Measurements from ENCODE around the gene FAM120C. TPM values are rescaled to one million over a fixed set of nuclear protein-coding genes. Genes with fewer than 3 reads are reported as not detected.
A peak's percentile ranks its signal among the peaks of the same experiment; 100 is the strongest.

FAM120C gene
- total RNA-seq, 1 donor from 2014 or later, result 11.8 TPM

- Mint-ChIP-seq H3K4me3 (peak overlapping the region; percentile 92), H3K27ac (peak overlapping the region; percentile 95), H3K9me3 (no peaks in the 10 kb centered on the region), H3K27me3 (ENCODE audit: insufficient read depth) (no peaks in the 10 kb centered on the region), H3K36me3 (ENCODE audit: low read depth) (peaks cover 11% of the 10 kb centered on the region), H3K4me1 (ENCODE audit: low read depth) (peaks cover 18% of the 10 kb centered on the region)
- no peak for DNase-seq (ENCODE audit: low spot score)
- intact Hi-C loops (cut with micrococcal nuclease), result loop anchor here (1.0 to 10.0 kb wide), 12 partner anchors 138 to 1117 kb away; partner anchors contain the start of genes APEX2, FAM120C, GNL3L and RIBC1
These were observed 138.1 kb downstream of the FAM120C start for GRCh38 chrX:54044877-54045338.

- H3K36me3 Mint-ChIP-seq (ENCODE audit: low read depth), result peaks cover 11% of the 10 kb centered on the region
- DNase-seq (ENCODE audit: low spot score), result peak; percentile 91
- H3K4me1 Mint-ChIP-seq (ENCODE audit: low read depth), result peaks cover 18% of the 10 kb centered on the region
- peak within 1 kb of the TSS; percentile 98 for H3K27ac Mint-ChIP-seq
- no peaks in the 10 kb centered on the region for H3K9me3 Mint-ChIP-seq
- H3K27me3 Mint-ChIP-seq (ENCODE audit: insufficient read depth), result no peaks in the 10 kb centered on the region
- peak within 1 kb of the TSS; percentile 92 for H3K4me3 Mint-ChIP-seq
- intact Hi-C loops (cut with micrococcal nuclease), result loop anchor here (1.0 to 10.0 kb wide), 12 partner anchors 139 to 1118 kb away; partner anchors contain the start of genes APEX2, FAM120C, GNL3L and RIBC1
These were observed 138.8 kb downstream of the FAM120C start, which contains the start of gene PHF8 for GRCh38 chrX:54044126-54044876. Gene PHF8 (minus strand): TSS chrX:54044473. CDS start chrX:54042728, 1,745 bp downstream.

- Mint-ChIP-seq H3K27me3 (ENCODE audit: insufficient read depth) (no peaks in the 10 kb centered on the region), H3K4me3 (peak overlapping the region; percentile 92), H3K4me1 (ENCODE audit: low read depth) (peaks cover 18% of the 10 kb centered on the region), H3K36me3 (ENCODE audit: low read depth) (peaks cover 11% of the 10 kb centered on the region), H3K27ac (peak overlapping the region; percentile 98), H3K9me3 (no peaks in the 10 kb centered on the region)
- DNase-seq (ENCODE audit: low spot score), result peak; percentile 22
- intact Hi-C loops (cut with micrococcal nuclease), result loop anchor here (1.0 to 10.0 kb wide), 12 partner anchors 140 to 1119 kb away; partner anchors contain the start of genes APEX2, FAM120C, GNL3L and RIBC1
These were observed 139.4 kb downstream of the FAM120C start for GRCh38 chrX:54043541-54044125.

GRCh38 chrX:54043056-54043455, 140.0 kb downstream of the FAM120C start:
- no peaks in the 10 kb centered on the region for H3K27me3 Mint-ChIP-seq (ENCODE audit: insufficient read depth)
- H3K9me3 Mint-ChIP-seq, result no peaks in the 10 kb centered on the region
- DNase-seq (ENCODE audit: low spot score), result no peak
- peaks cover 18% of the 10 kb centered on the region for H3K4me1 Mint-ChIP-seq (ENCODE audit: low read depth)
- intact Hi-C loops (cut with micrococcal nuclease), result loop anchor here (5.0 to 10.0 kb wide), 4 partner anchors 312 to 1119 kb away; partner anchors contain the start of gene WNK3
- peak overlapping the region; percentile 92 for H3K4me3 Mint-ChIP-seq
- H3K27ac Mint-ChIP-seq, result peak overlapping the region; percentile 98
- H3K36me3 Mint-ChIP-seq (ENCODE audit: low read depth), result peaks cover 11% of the 10 kb centered on the region

GRCh38 chrX:54042609-54043021, 140.4 kb downstream of the FAM120C start:
- Mint-ChIP-seq H3K4me1 (ENCODE audit: low read depth) (peaks cover 18% of the 10 kb centered on the region), H3K36me3 (ENCODE audit: low read depth) (peaks cover 11% of the 10 kb centered on the region)

GRCh38 chrX:54030329-54030728, 152.7 kb downstream of the FAM120C start:
- Mint-ChIP-seq H3K4me1 (ENCODE audit: low read depth) (peaks cover 16% of the 10 kb centered on the region), H3K27me3 (ENCODE audit: insufficient read depth) (no peaks in the 10 kb centered on the region), H3K4me3 (no peak overlapping the region), H3K36me3 (ENCODE audit: low read depth) (peaks cover 45% of the 10 kb centered on the region), H3K27ac (no peak overlapping the region), H3K9me3 (no peaks in the 10 kb centered on the region)
- intact Hi-C loops (cut with micrococcal nuclease), result no loop called here
- no peak for DNase-seq (ENCODE audit: low spot score)

More at GRCh38 chrX:54042609-54043021, 140.4 kb downstream of the FAM120C start:
- H3K27ac Mint-ChIP-seq, result peak overlapping the region; percentile 98
- H3K4me3 Mint-ChIP-seq, result peak overlapping the region; percentile 92
- DNase-seq (ENCODE audit: low spot score), result peak; percentile 4
- intact Hi-C loops (cut with micrococcal nuclease), result loop anchor here (5.0 to 10.0 kb wide), 4 partner anchors 312 to 1120 kb away; partner anchors contain the start of gene WNK3
- no peaks in the 10 kb centered on the region for H3K9me3 Mint-ChIP-seq
- H3K27me3 Mint-ChIP-seq (ENCODE audit: insufficient read depth), result no peaks in the 10 kb centered on the region

- peaks cover 45% of the 10 kb centered on the region for H3K36me3 Mint-ChIP-seq (ENCODE audit: low read depth)
- intact Hi-C loops (cut with micrococcal nuclease), result no loop called here
- no peak overlapping the region for H3K4me3 Mint-ChIP-seq
- peaks cover 18% of the 10 kb centered on the region for H3K4me1 Mint-ChIP-seq (ENCODE audit: low read depth)
- no peaks in the 10 kb centered on the region for H3K9me3 Mint-ChIP-seq
- H3K27ac Mint-ChIP-seq, result no peak overlapping the region
- H3K27me3 Mint-ChIP-seq (ENCODE audit: insufficient read depth), result no peaks in the 10 kb centered on the region
- DNase-seq (ENCODE audit: low spot score), result no peak
These were observed 153.4 kb downstream of the FAM120C start for GRCh38 chrX:54029529-54030143.

GRCh38 chrX:54024350-54024749, 158.7 kb downstream of the FAM120C start:
- intact Hi-C loops (cut with micrococcal nuclease), result no loop called here
- H3K36me3 Mint-ChIP-seq (ENCODE audit: low read depth), result peaks cover 48% of the 10 kb centered on the region
- no peak overlapping the region for H3K4me3 Mint-ChIP-seq
- no peak for DNase-seq (ENCODE audit: low spot score)
- H3K27ac Mint-ChIP-seq, result no peak overlapping the region
- no peaks in the 10 kb centered on the region for H3K27me3 Mint-ChIP-seq (ENCODE audit: insufficient read depth)
- H3K4me1 Mint-ChIP-seq (ENCODE audit: low read depth), result peaks cover 18% of the 10 kb centered on the region
- no peaks in the 10 kb centered on the region for H3K9me3 Mint-ChIP-seq

Other genes starting within 250 kb of the FAM120C start
- 50.7 and 54.8 TPM in 2 replicates for gene PHF8, start 138.8 kb downstream of the FAM120C start, total RNA-seq
- gene WNK3, start 174.8 kb upstream of the FAM120C start, total RNA-seq, result 0.02 and 0.16 TPM in 2 replicates

All from activated T-helper 1 cell treated with anti-CD3 and anti-CD28 coated beads, Interleukin-12 subunit alpha, Interleukin-12 subunit beta, Interleukin-2, Interleukin-4 antibody, amounts not matched to agents 30 ng/mL and 10 ng/mL and 1 ng/mL, durations not matched to agents 14 hours and 24 hours and 36 hours (primary cell).